Esophagus muscularis mucosa (tissue), 4 donors: ENCODE results near the gene CCL5. TPM values are rescaled to one million over a fixed set of nuclear protein-coding genes. Genes with fewer than 3 reads are reported as not detected.

Source experiments
- DNase-seq: peaks from one replicate; pipeline ENCODE4 v3.0.0-alpha.2; 2017; ENCODE audit errors: extremely low spot score
- H3K27ac ChIP-seq, 4 donors: fragments of 200-600 bp; sonication (generic); replicated peaks in 1 of 4; 1 replicate in 3 of 4; 2 replicates in 1 of 4; pipeline ENCODE4 v1.5.1; 2016 to 2019; ENCODE audit warnings: mild to moderate bottlenecking in 1 of 4
- H3K27me3 ChIP-seq, 4 donors: fragments of 200-600 bp; sonication (generic); one replicate each; pipeline versions ENCODE4 v1.5.1 to v1.6.0; 2016 to 2019
- H3K36me3 ChIP-seq, 4 donors: fragments of 200-600 bp; sonication (generic); one replicate each; pipeline ENCODE4 v1.5.1; 2016 to 2019
- H3K4me1 ChIP-seq, 4 donors: fragments of 200-600 bp; sonication (generic); one replicate each; pipeline ENCODE4 v1.5.1; 2016 to 2019
- H3K4me3 ChIP-seq, 4 donors: fragments of 200-600 bp; sonication (generic); 1 replicate in 2 of 4; 2 replicates in 2 of 4; pipeline ENCODE4 v1.5.1; 2016 to 2019; ENCODE audit warnings: mild to moderate bottlenecking in 4 of 4, moderate library complexity in 1 of 4
- H3K9me3 ChIP-seq, 4 donors: fragments of 200-600 bp; sonication (generic); 1 replicate in 3 of 4; 2 replicates in 1 of 4; pipeline ENCODE4 v1.5.1; 2016 to 2019
- EP300 ChIP-seq: sonication (generic); formaldehyde crosslinking; IDR thresholded peaks from one replicate; pipeline ENCODE4 v1.6.1; 2017; ENCODE audit warnings: antibody characterized with exemption
- POLR2A ChIP-seq: fragments of 450-650 bp; IDR thresholded peaks from one replicate; pipeline ENCODE4 v1.6.1; 2017; ENCODE audit warnings: antibody characterized with exemption, moderate library complexity, mild to moderate bottlenecking, low read depth
- POLR2AphosphoS5 ChIP-seq, 2 donors: sonication (generic); formaldehyde crosslinking; IDR thresholded peaks; one replicate each; pipeline ENCODE4 v1.6.1; 2017; ENCODE audit warnings: antibody characterized with exemption in 2 of 2
- WGBS: methylation state at CpG from one replicate; pipeline ENCODE4 v1.1.5; 2018; 5-methylcytosine and 5-hydroxymethylcytosine counted together
- intact Hi-C: fragments of 100-400 bp; cut with DNase I; formaldehyde crosslinking; loops from one replicate; pipeline ENCODE4 v1.15.1; 2023
- small RNA-seq, 3 donors: library from RNA; depleted of rRNA; stranded (forward); fragments of <200 nt; gene quantifications; one replicate each; pipeline ENCODE3, GENCODE V24; 2016
- total RNA-seq, 4 donors: library from RNA; depleted of rRNA; stranded (reverse); fragments of >200 nt; gene quantifications; one replicate each; pipeline versions ENCODE4 v1.1.0 to v1.2.1, GENCODE V29; 2016
- TF ChIP-seq, protein P1 (sequence below), 3 experiments: fragments of 200-600 bp in 2 of 3; fragments of 450-650 bp in 1 of 3; sonication (generic) in 2 of 3; IDR thresholded peaks; one replicate each; pipeline ENCODE4 v1.5.1; 2017 to 2019; ENCODE audit warnings: antibody characterized with exemption in 3 of 3, mild to moderate bottlenecking in 2 of 3, moderate library complexity in 1 of 3

Gene CCL5
- total RNA-seq, 4 donors from 2014 or later, result 1.6 to 11.3 (median 2.2) TPM

DNA sequence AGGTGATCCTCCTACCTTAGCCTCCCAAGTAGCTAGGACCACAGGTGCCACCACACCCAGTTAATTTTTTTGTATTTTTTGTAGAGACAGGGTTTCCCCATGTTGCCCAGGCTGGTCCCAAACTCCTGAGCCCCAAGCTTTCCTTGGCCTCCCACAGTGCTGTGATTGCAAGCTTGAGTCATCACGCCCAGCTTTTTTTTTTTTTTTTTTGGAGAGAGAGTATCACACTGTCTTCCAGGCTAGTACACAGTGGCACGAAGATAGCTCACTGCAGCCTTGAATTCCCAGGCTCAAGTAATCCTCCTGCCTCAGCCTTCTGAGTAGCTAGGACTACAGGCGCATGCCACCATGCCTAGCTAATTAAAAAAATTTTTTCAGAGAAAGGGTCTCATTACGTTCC, 38.7 kb downstream of the CCL5 start:
- Histone ChIP-seq H3K4me1 (no peaks in the 10 kb centered on the region), H3K27me3 (no peaks in the 10 kb centered on the region), H3K4me3 (no peak overlapping the region), H3K9me3 (no peaks in the 10 kb centered on the region), H3K27ac (no peak overlapping the region), H3K36me3 (peaks cover 96 to 100% (median 98%) of the 10 kb centered on the region in 4 donors)
- TF ChIP-seq EP300 (no peak), POLR2A (no peak), POLR2AphosphoS5 (IDR thresholded peaks at IDR 0.05) (no peak)
- TF ChIP-seq, protein P1, sequence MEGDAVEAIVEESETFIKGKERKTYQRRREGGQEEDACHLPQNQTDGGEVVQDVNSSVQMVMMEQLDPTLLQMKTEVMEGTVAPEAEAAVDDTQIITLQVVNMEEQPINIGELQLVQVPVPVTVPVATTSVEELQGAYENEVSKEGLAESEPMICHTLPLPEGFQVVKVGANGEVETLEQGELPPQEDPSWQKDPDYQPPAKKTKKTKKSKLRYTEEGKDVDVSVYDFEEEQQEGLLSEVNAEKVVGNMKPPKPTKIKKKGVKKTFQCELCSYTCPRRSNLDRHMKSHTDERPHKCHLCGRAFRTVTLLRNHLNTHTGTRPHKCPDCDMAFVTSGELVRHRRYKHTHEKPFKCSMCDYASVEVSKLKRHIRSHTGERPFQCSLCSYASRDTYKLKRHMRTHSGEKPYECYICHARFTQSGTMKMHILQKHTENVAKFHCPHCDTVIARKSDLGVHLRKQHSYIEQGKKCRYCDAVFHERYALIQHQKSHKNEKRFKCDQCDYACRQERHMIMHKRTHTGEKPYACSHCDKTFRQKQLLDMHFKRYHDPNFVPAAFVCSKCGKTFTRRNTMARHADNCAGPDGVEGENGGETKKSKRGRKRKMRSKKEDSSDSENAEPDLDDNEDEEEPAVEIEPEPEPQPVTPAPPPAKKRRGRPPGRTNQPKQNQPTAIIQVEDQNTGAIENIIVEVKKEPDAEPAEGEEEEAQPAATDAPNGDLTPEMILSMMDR (IDR thresholded peaks at IDR 0.05), result no peak
- 85% methylated on average over 4 of the region's 4 CpGs for WGBS
- DNase-seq, result no peak
- intact Hi-C loops, result no loop called here

DNA sequence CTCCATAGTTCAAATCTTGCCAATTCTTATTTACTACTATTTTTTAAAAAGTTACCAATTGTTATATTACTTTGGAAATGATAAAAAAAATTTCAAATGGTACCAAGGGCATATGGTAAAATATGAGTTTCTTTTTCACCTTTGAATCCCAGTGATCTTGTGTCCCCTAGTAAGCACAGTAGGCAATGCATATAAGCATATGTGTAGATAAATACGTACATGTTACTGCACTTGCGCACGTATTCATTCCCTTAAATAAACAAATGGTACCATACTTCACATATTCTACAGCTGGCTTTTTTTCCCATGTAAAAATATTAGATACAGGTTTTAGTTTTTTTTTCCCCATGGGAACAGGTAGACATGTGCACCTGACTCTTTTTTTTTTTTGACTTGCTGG, 39.1 kb downstream of the CCL5 start:
- no peak overlapping the region for H3K27ac ChIP-seq
- H3K4me3 ChIP-seq, result no peak overlapping the region
- H3K4me1 ChIP-seq, result no peaks in the 10 kb centered on the region
- H3K9me3 ChIP-seq, result no peaks in the 10 kb centered on the region
- H3K36me3 ChIP-seq, result peaks cover 96 to 100% (median 98%) of the 10 kb centered on the region in 4 donors
- intact Hi-C loops, result no loop called here
- H3K27me3 ChIP-seq, result no peaks in the 10 kb centered on the region
- TF ChIP-seq POLR2AphosphoS5 (IDR thresholded peaks at IDR 0.05) (no peak), POLR2A (no peak), EP300 (no peak)
- TF ChIP-seq, protein P1 (IDR thresholded peaks at IDR 0.05), result no peak
- WGBS, result 92% methylated on average over 3 of the region's 3 CpGs
- no peak for DNase-seq

GRCh38 chr17:35825206-35825605, 55.0 kb downstream of the CCL5 start:
- peaks cover 40 to 94% (median 77%) of the 10 kb centered on the region in 4 donors for H3K36me3 ChIP-seq
- peaks cover 0 to 29% (median 24%) of the 10 kb centered on the region in 4 donors for H3K4me1 ChIP-seq
- TF ChIP-seq POLR2AphosphoS5 (IDR thresholded peaks at IDR 0.05), result no peak
- no peak for TF ChIP-seq POLR2A
- TF ChIP-seq, protein P1 (IDR thresholded peaks at IDR 0.05), result no peak
- TF ChIP-seq EP300, result no peak
- WGBS, result 97% methylated on average over 1 of the region's 1 CpG
- no peak for DNase-seq
- no peaks in the 10 kb centered on the region for H3K27me3 ChIP-seq
- no peak overlapping the region for H3K27ac ChIP-seq
- H3K4me3 ChIP-seq, result no peak overlapping the region
- intact Hi-C loops, result no loop called here
- no peaks in the 10 kb centered on the region for H3K9me3 ChIP-seq

Small RNA genes lying within 50 kb of the gene (small RNA-seq; reads per million reads assigned to genes)
- gene RF00100, result 82.0 to 249 (median 82.5) reads per million in 3 donors

Other genes starting within 250 kb of the CCL5 start
- gene RASL10B, start 148.7 kb downstream of the CCL5 start, total RNA-seq, result 10 to 100 TPM; 10.3 to 28.1 (median 17.4) TPM
- gene GAS2L2, start 127.1 kb downstream of the CCL5 start, total RNA-seq, result under 1 TPM; 0.42 to 0.80 (median 0.48) TPM
- not detected for gene C17orf50, start 119.5 kb downstream of the CCL5 start, total RNA-seq
- gene MMP28, start 84.7 kb downstream of the CCL5 start, total RNA-seq, result 100 to 1,000 TPM in 2 of 4 donors, 10 to 100 TPM in 2; 75.5 to 150 (median 116) TPM
- 100 to 1,000 TPM in 3 of 4 donors, 10 to 100 TPM in 1; 93.8 to 140 (median 122) TPM for gene TAF15, start 70.9 kb downstream of the CCL5 start, total RNA-seq
- gene HEATR9, start 11.5 kb downstream of the CCL5 start, total RNA-seq, result under 1 TPM in 1 of 4 donors, not detected in 3; 0.13 TPM
- gene RDM1, start 50.4 kb upstream of the CCL5 start, total RNA-seq, result not detected
- gene LYZL6, start 63.4 kb upstream of the CCL5 start, total RNA-seq, result not detected
- under 1 TPM in 1 of 4 donors, not detected in 3; 0.42 TPM for gene CCL16, start 101.1 kb upstream of the CCL5 start, total RNA-seq
- 10 to 100 TPM; 11.2 to 59.8 (median 54.7) TPM for gene CCL14, start 106.4 kb upstream of the CCL5 start, total RNA-seq
- not detected for gene CCL15, start 121.2 kb upstream of the CCL5 start, total RNA-seq
- gene CCL23, start 137.6 kb upstream of the CCL5 start, total RNA-seq, result 1 to 10 TPM; 1.3 to 9.6 (median 2.5) TPM
- 10 to 100 TPM in 3 of 4 donors, not detected in 1; 12.6 to 16.7 (median 13.3) TPM for gene CCL18, start 183.9 kb upstream of the CCL5 start, total RNA-seq
- 1 to 10 TPM in 1 of 4 donors, under 1 TPM in 1, not detected in 2; 0.33 to 1.3 TPM for gene CCL3, start 209.8 kb upstream of the CCL5 start, total RNA-seq
- gene CCL4, start 223.5 kb upstream of the CCL5 start, total RNA-seq, result 1 to 10 TPM in 3 of 4 donors, not detected in 1; 1.7 to 3.0 (median 2.0) TPM